D721Med (cell line): ENCODE measurements around the gene PLVAP.

Experiments
- DNase-seq: peaks from one replicate; pipeline ENCODE4 v3.0.0; 2011; ENCODE audit warnings: low spot score; ENCODE audit not compliant: insufficient read length
- FAIRE-seq: peaks from 2 replicates; lab custom pipeline; 2011; peaks lifted over from hg19 to GRCh38; lab: Jason Lieb, UNC
- TF ChIP-seq, protein P1 (sequence below): IDR thresholded peaks from 2 replicates; pipeline ENCODE4 v1.5.1; 2012; ENCODE audit warnings: mild to moderate bottlenecking, control low read depth; ENCODE audit not compliant: insufficient read depth; ENCODE audit errors: missing control alignments

Gene PLVAP

DNA sequence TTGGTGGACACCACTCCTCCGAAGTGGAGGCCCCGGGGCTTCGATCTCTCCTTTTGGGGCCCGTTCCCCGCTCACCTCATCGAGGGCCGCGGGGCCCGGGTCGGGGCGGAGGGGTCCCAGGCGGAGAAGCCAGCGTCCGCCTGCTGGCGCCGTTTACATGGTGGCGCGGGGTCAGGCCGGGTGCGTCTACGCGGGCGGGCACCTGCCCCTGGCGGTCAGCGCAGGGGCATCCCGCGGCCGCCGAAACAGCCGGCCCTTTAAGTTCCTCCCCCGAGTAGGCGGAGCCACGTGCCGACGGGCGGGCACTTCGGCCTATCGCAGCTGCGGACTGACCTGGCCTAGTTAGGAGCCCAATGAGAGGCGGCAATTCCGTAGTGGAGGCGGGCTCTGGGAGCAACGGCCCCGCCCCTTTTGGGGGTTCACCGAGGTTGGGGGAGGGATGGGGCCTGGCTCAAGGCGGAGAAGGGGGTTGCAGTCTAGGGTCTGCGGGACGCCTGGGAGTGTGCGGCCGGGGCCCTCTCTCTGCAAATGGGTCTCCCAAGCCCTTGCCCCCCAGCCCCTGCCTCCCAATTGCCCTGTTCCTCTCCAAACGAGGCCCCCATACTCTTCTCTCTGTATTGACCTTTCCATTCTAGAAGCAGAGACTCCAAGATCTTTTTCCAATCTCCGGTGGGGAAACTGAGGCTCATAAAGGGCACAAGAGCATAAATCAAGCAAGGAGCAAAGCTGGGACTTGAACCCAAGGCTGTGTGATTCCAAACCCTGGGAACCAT is 73.8 kb downstream of the PLVAP start, which contains the start of gene ABHD8:
ABHD8 (minus strand) TSS at position 259 of the 773 bp plus-strand sequence. CDS start 1,809 bp downstream, outside the sequence.
- DNase-seq (peak; percentile 78), FAIRE-seq (no peak)
- TF ChIP-seq, protein P1, sequence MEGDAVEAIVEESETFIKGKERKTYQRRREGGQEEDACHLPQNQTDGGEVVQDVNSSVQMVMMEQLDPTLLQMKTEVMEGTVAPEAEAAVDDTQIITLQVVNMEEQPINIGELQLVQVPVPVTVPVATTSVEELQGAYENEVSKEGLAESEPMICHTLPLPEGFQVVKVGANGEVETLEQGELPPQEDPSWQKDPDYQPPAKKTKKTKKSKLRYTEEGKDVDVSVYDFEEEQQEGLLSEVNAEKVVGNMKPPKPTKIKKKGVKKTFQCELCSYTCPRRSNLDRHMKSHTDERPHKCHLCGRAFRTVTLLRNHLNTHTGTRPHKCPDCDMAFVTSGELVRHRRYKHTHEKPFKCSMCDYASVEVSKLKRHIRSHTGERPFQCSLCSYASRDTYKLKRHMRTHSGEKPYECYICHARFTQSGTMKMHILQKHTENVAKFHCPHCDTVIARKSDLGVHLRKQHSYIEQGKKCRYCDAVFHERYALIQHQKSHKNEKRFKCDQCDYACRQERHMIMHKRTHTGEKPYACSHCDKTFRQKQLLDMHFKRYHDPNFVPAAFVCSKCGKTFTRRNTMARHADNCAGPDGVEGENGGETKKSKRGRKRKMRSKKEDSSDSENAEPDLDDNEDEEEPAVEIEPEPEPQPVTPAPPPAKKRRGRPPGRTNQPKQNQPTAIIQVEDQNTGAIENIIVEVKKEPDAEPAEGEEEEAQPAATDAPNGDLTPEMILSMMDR, result no peak

GRCh38 chr19:17302391-17303166 is 74.6 kb downstream of the PLVAP start:
- TF ChIP-seq, protein P1, result no peak
- FAIRE-seq (no peak), DNase-seq (no peak)
